NB4 (cell line): ENCODE measurements around the gene SAP25.

Experiments
- CTCF ChIP-seq: IDR thresholded peaks from one replicate; pipeline ENCODE4 v1.5.1; 2012; ENCODE audit warnings: low read depth, low read length
- MAX ChIP-seq: IDR thresholded peaks from 2 replicates; pipeline ENCODE4 v1.6.1; 2011; ENCODE audit warnings: low read depth, low read length
- MYC ChIP-seq: IDR thresholded peaks from 2 replicates; pipeline ENCODE4 v1.6.1; 2011; ENCODE audit warnings: low read depth, low read length

GRCh38 chr7:100565133-100565571, 8.5 kb downstream of the SAP25 start:
- TF ChIP-seq CTCF (no peak), MYC (no peak), MAX (no peak)
